H9 (cell line): Measurements from ENCODE around the gene HIRIP3. TPM values are rescaled to one million over a fixed set of nuclear protein-coding genes. Genes with fewer than 3 reads are reported as not detected.
A peak's percentile ranks its signal among the peaks of the same experiment; 100 is the strongest.

Experiments used
- DNase-seq: peaks from one replicate; pipeline ENCODE4 v3.0.0-alpha.2; 2017
- H2AFZ ChIP-seq: one replicate; pipeline ENCODE4 v1.6.1; 2013; ENCODE audit warnings: mild to moderate bottlenecking, low read length, control low read depth, moderate library complexity
- H2AK5ac ChIP-seq: 2 replicates; pipeline ENCODE4 v1.6.1; 2013; ENCODE audit warnings: low read length, control low read depth, mixed read lengths; ENCODE audit not compliant: insufficient read length
- H2BK120ac ChIP-seq: one replicate; pipeline ENCODE4 v1.6.1; 2013; ENCODE audit warnings: low read depth, mild to moderate bottlenecking, low read length, control low read depth, inconsistent platforms; ENCODE audit not compliant: poor library complexity, severe bottlenecking
- H2BK12ac ChIP-seq: 2 replicates; pipeline ENCODE4 v1.6.1; 2013; ENCODE audit warnings: low read length, control low read depth, mixed read lengths, low read depth; ENCODE audit not compliant: insufficient read length
- H2BK15ac ChIP-seq: 2 replicates; pipeline ENCODE4 v1.6.1; 2013; ENCODE audit warnings: low read depth, low read length, control low read depth
- H2BK20ac ChIP-seq: one replicate; pipeline ENCODE4 v1.6.1; 2013; ENCODE audit warnings: low read depth, mild to moderate bottlenecking, low read length, control low read depth, inconsistent platforms; ENCODE audit not compliant: poor library complexity, severe bottlenecking
- H2BK5ac ChIP-seq: 2 replicates; pipeline ENCODE4 v1.6.1; 2013; ENCODE audit warnings: low read length, control low read depth, mixed read lengths; ENCODE audit not compliant: insufficient read length
- H3K14ac ChIP-seq: 2 replicates; pipeline ENCODE4 v1.6.1; 2013; ENCODE audit warnings: low read length, control low read depth; ENCODE audit not compliant: insufficient read depth
- H3K18ac ChIP-seq: 2 replicates; pipeline ENCODE4 v1.6.1; 2013; ENCODE audit warnings: low read depth, mild to moderate bottlenecking, mixed read lengths, low read length, control low read depth; ENCODE audit not compliant: insufficient read length
- H3K23ac ChIP-seq: 2 replicates; pipeline ENCODE4 v1.6.1; 2013; ENCODE audit warnings: low read length, control low read depth, mixed read lengths, low read depth; ENCODE audit not compliant: insufficient read length
- H3K23me2 ChIP-seq: 2 replicates; pipeline ENCODE4 v1.6.1; 2013; ENCODE audit warnings: low read depth, mild to moderate bottlenecking, mixed read lengths, low read length, control low read depth; ENCODE audit not compliant: insufficient read length, poor library complexity, severe bottlenecking
- H3K27ac ChIP-seq: 2 replicates; pipeline ENCODE4 v1.5.1; 2013; ENCODE audit warnings: low read length, control low read depth, mixed read lengths, low read depth; ENCODE audit not compliant: insufficient read length
- H3K27me3 ChIP-seq: 2 replicates; pipeline ENCODE4 v1.6.1; 2013; ENCODE audit warnings: low read length, control low read depth, inconsistent platforms; ENCODE audit not compliant: insufficient read depth
- H3K4ac ChIP-seq: 2 replicates; pipeline ENCODE4 v1.6.1; 2013; ENCODE audit warnings: low read depth, mild to moderate bottlenecking, control low read depth, inconsistent platforms, low read length, moderate library complexity
- H3K4me1 ChIP-seq: 2 replicates; pipeline ENCODE4 v1.6.1; 2013; ENCODE audit warnings: low read length, control low read depth, inconsistent platforms; ENCODE audit not compliant: insufficient read depth
- H3K4me2 ChIP-seq: 2 replicates; pipeline ENCODE4 v1.6.1; 2013; ENCODE audit warnings: low read length, control low read depth, mixed read lengths; ENCODE audit not compliant: insufficient read length, insufficient read depth
- H3K56ac ChIP-seq: 2 replicates; pipeline ENCODE4 v1.6.1; 2013; ENCODE audit warnings: low read depth, mild to moderate bottlenecking, mixed read lengths, low read length, control low read depth; ENCODE audit not compliant: insufficient read length
- H3K79me1 ChIP-seq: 2 replicates; pipeline ENCODE4 v1.6.1; 2013; ENCODE audit warnings: low read depth, mild to moderate bottlenecking, moderate library complexity, low read length, control low read depth, inconsistent platforms; ENCODE audit not compliant: insufficient read depth, poor library complexity, severe bottlenecking
- H3K79me2 ChIP-seq: 2 replicates; pipeline ENCODE4 v1.6.1; 2013; ENCODE audit warnings: low read length, control low read depth, inconsistent platforms; ENCODE audit not compliant: insufficient read depth
- H3K9ac ChIP-seq: 2 replicates; pipeline ENCODE4 v1.6.1; 2013; ENCODE audit warnings: low read length, control low read depth, mixed read lengths; ENCODE audit not compliant: insufficient read length; ENCODE audit errors: extremely low read depth
- H3K9me3 ChIP-seq: one replicate; pipeline ENCODE4 v1.6.1; 2013; ENCODE audit warnings: low read depth, low read length, inconsistent platforms; ENCODE audit not compliant: control insufficient read depth
- H3T11ph ChIP-seq: one replicate; pipeline ENCODE4 v1.6.1; 2013; ENCODE audit warnings: mild to moderate bottlenecking, low read length, control low read depth, inconsistent platforms
- H4K20me1 ChIP-seq: one replicate; pipeline ENCODE4 v1.6.1; 2013; ENCODE audit not compliant: control insufficient read depth, insufficient read length, insufficient read depth
- H4K5ac ChIP-seq: 2 replicates; pipeline ENCODE4 v1.6.1; 2013; ENCODE audit warnings: low read depth, mild to moderate bottlenecking, mixed read lengths, low read length, control low read depth; ENCODE audit not compliant: insufficient read length
- H4K8ac ChIP-seq: replicated peaks from 2 replicates; pipeline ENCODE4 v1.6.1; 2013; ENCODE audit warnings: low read length, control low read depth, mixed read lengths, low read depth; ENCODE audit not compliant: insufficient read length
- H4K91ac ChIP-seq: 2 replicates; pipeline ENCODE4 v1.6.1; 2013; ENCODE audit warnings: low read depth, mild to moderate bottlenecking, moderate library complexity, mixed read lengths, low read length, control low read depth; ENCODE audit not compliant: insufficient read length
- H3K27ac Mint-ChIP-seq, 3 experiments: 2 replicates in 2 of 3; 3 replicates in 1 of 3; pipeline ENCODE4 v1.8.0; 2020 to 2021; ENCODE audit warnings: mixed read lengths in 3 of 3, mild to moderate bottlenecking in 1 of 3, moderate library complexity in 1 of 3
- H3K27me3 Mint-ChIP-seq: 2 replicates; pipeline ENCODE4 v1.8.0; 2021; ENCODE audit warnings: low read depth, mild to moderate bottlenecking, moderate library complexity, mixed read lengths
- H3K36me3 Mint-ChIP-seq, 3 experiments: 2 replicates in 2 of 3; 3 replicates in 1 of 3; pipeline ENCODE4 v1.8.0; 2020 to 2021; ENCODE audit warnings: low read depth in 3 of 3, mixed read lengths in 3 of 3; ENCODE audit not compliant: insufficient read depth in 1 of 3
- H3K4me1 Mint-ChIP-seq, 2 experiments: 2 replicates each; pipeline ENCODE4 v1.8.0; 2020; ENCODE audit warnings: mixed read lengths in 2 of 2
- H3K4me3 Mint-ChIP-seq, 2 experiments: 2 replicates in 1 of 2; 3 replicates in 1 of 2; pipeline ENCODE4 v1.8.0; 2020 to 2021; ENCODE audit warnings: mild to moderate bottlenecking in 2 of 2, mixed read lengths in 2 of 2, moderate library complexity in 1 of 2
- H3K9me3 Mint-ChIP-seq, 2 experiments: 2 replicates in 1 of 2; 3 replicates in 1 of 2; pipeline ENCODE4 v1.8.0; 2020; ENCODE audit warnings: mild to moderate bottlenecking in 2 of 2, mixed read lengths in 2 of 2, moderate library complexity in 1 of 2
- CTCF ChIP-seq: fragments of 200-600 bp; sonication (generic); conservative IDR thresholded peaks from 3 replicates; pipeline ENCODE4 v1.8.0; 2021; ENCODE audit warnings: antibody characterized with exemption, mild to moderate bottlenecking
- WGBS: extraction: QIAGEN DNeasy Blood & Tissue Kit; methylation state at CpG from one replicate; pipeline ENCODE4 v1.1.7; 2013; ENCODE audit warnings: missing lambda C conversion rate, low lambda C conversion rate, mixed read lengths; ENCODE audit not compliant: insufficient read length; ENCODE audit errors: extremely low coverage; 5-methylcytosine and 5-hydroxymethylcytosine counted together
- total RNA-seq: library from RNA; stranded (reverse); gene quantifications from 2 replicates; pipeline ENCODE4 v1.2.1, GENCODE V29; 2021

HIRIP3 gene
- total RNA-seq, 1 experiment from 2014 or later = 21.6 TPM

GRCh38 chr16:29989111-29989858 lies 6.1 kb downstream of the HIRIP3 start:
- H2BK12ac ChIP-seq = no peak overlapping the region
- no peak overlapping the region for H3K27ac ChIP-seq
- WGBS = no CpG with 5 or more reads among the region's 23 CpGs
- H4K91ac ChIP-seq = no peak overlapping the region
- H3K4me1 ChIP-seq = no peaks in the 10 kb centered on the region
- no peak overlapping the region for H3K4me2 ChIP-seq
- no peak overlapping the region for H2BK120ac ChIP-seq
- H3K79me2 ChIP-seq = no peaks in the 10 kb centered on the region
- no peak for TF ChIP-seq CTCF
- no peak overlapping the region for H3K23ac ChIP-seq
- H2AFZ ChIP-seq = no peak overlapping the region
- Mint-ChIP-seq H3K27ac (peak overlapping the region; percentile 43 to 76 (median 74); a peak in 4 of 7 replicates), H3K4me3 (no peak overlapping the region), H3K9me3 (no peaks in the 10 kb centered on the region), H3K4me1 (peaks cover 2% of the 10 kb centered on the region in 2 experiments), H3K27me3 (no peaks in the 10 kb centered on the region; the same call in 1 of the 2 replicates), H3K36me3 (peaks cover 26 to 73% (median 65%) of the 10 kb centered on the region in 3 experiments)
- no peak overlapping the region for H3K14ac ChIP-seq
- DNase-seq = no peak
- H4K20me1 ChIP-seq = no peaks in the 10 kb centered on the region
- no peak overlapping the region for H2BK15ac ChIP-seq
- no peak overlapping the region for H3K4ac ChIP-seq
- H3T11ph ChIP-seq = no peak overlapping the region
- no peak overlapping the region for H4K8ac ChIP-seq
- H3K56ac ChIP-seq = no peak overlapping the region
- no peaks in the 10 kb centered on the region for H3K27me3 ChIP-seq
- H2AK5ac ChIP-seq = no peak overlapping the region
- no peak overlapping the region for H2BK5ac ChIP-seq
- H3K9me3 ChIP-seq = no peaks in the 10 kb centered on the region
- no peak overlapping the region for H3K9ac ChIP-seq
- no peaks in the 10 kb centered on the region for H3K23me2 ChIP-seq
- no peak overlapping the region for H4K5ac ChIP-seq
- no peak overlapping the region for H2BK20ac ChIP-seq
- no peak overlapping the region for H3K18ac ChIP-seq
- H3K79me1 ChIP-seq = no peaks in the 10 kb centered on the region
